ENCODE results near the gene MSMB.

MSMB gene

GRCh38 chr10:46002916-46003693 lies 43.0 kb downstream of the MSMB start:
- no peak for TF ChIP-seq REST (IDR thresholded peaks at IDR 0.05; ENCODE audit: insufficient read depth in 1 of 2, low read depth in 2 of 2, low read length in 2 of 2)
- TF ChIP-seq TAF1 (IDR thresholded peaks at IDR 0.05; ENCODE audit: borderline replicate concordance, insufficient read depth, low read length): no peak
- TF ChIP-seq SIN3A (IDR thresholded peaks at IDR 0.05; ENCODE audit: borderline replicate concordance, insufficient read depth, low read length): no peak
- TF ChIP-seq POLR2AphosphoS5 (IDR thresholded peaks at IDR 0.05; ENCODE audit: low read depth, low read length): no peak
- no peak for TF ChIP-seq FOXP2 (optimal IDR thresholded peaks at IDR 0.05; ENCODE audit: borderline replicate concordance, extremely low read depth, extremely low read length, insufficient read depth)

DNA sequence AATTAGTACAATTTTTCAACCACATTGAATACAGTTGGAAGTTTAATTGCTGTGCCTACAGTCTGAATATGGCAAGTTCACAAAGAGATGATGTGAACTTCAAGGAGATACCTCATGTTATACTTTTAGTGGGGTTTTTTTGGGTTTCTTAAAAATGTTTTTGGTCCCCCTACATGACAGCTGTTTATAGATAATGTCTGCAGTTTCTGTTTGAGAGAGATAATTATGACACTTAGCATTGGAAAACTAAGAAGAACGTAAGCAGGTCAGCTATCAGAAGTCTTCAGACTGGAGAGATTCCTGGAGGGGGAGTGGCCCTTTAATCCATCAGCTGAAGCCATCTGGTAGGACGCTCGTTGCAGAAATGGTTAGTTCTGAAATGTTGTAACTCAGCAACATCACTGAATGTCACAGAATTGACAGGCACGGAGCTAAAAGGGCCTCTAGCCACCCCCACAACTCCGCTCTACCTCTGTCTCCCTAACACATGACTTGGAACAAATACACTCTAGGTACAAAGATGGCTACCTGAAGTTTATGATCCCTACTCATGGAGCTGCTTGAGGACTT lies 44.8 kb downstream of the MSMB start:
- TF ChIP-seq REST (IDR thresholded peaks at IDR 0.05; ENCODE audit: insufficient read depth in 1 of 2, low read depth in 2 of 2, low read length in 2 of 2): no peak
- no peak for TF ChIP-seq TAF1 (IDR thresholded peaks at IDR 0.05; ENCODE audit: borderline replicate concordance, insufficient read depth, low read length)

DNA sequence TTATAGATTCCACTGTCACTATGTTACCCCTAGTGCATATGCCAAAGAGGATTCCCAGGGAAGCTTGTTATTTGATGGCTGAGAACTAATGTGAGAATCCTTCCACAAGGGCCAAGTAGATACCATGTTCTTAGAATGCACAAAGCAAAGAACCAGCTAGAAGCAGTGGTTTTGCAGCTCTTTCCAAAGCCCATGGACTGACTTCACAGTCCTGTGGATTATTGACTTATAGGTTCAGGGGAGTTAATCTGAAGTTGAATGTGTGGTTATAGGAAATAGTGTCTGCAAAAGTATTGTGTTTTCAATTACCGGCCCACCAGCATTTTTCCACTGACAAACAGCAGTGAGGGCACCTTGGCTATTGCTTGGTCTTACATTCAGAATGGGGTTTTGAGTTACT lies 45.5 kb downstream of the MSMB start:
- TF ChIP-seq POLR2AphosphoS5 (IDR thresholded peaks at IDR 0.05; ENCODE audit: low read depth, low read length) (no peak), TAF1 (IDR thresholded peaks at IDR 0.05; ENCODE audit: borderline replicate concordance, insufficient read depth, low read length) (no peak), FOXP2 (optimal IDR thresholded peaks at IDR 0.05; ENCODE audit: borderline replicate concordance, extremely low read depth, extremely low read length, insufficient read depth) (no peak), REST (IDR thresholded peaks at IDR 0.05; ENCODE audit: insufficient read depth in 1 of 2, low read depth in 2 of 2, low read length in 2 of 2) (no peak), SIN3A (IDR thresholded peaks at IDR 0.05; ENCODE audit: borderline replicate concordance, insufficient read depth, low read length) (no peak)

- no peak for TF ChIP-seq REST (IDR thresholded peaks at IDR 0.05; ENCODE audit: insufficient read depth in 1 of 2, low read depth in 2 of 2, low read length in 2 of 2)
- no peak for TF ChIP-seq SIN3A (IDR thresholded peaks at IDR 0.05; ENCODE audit: borderline replicate concordance, insufficient read depth, low read length)
- TF ChIP-seq POLR2AphosphoS5 (IDR thresholded peaks at IDR 0.05; ENCODE audit: low read depth, low read length): no peak
- no peak for TF ChIP-seq FOXP2 (optimal IDR thresholded peaks at IDR 0.05; ENCODE audit: borderline replicate concordance, extremely low read depth, extremely low read length, insufficient read depth)
- no peak for TF ChIP-seq TAF1 (IDR thresholded peaks at IDR 0.05; ENCODE audit: borderline replicate concordance, insufficient read depth, low read length)
Observed at GRCh38 chr10:45997994-45998763, 47.9 kb downstream of the MSMB start.
